Loucy (cell line): ENCODE results near the gene CDH13.

Experiments used
- CTCF ChIP-seq: fragments of 200-600 bp; sonication (generic); conservative IDR thresholded peaks from 2 replicates; pipeline ENCODE4 v1.5.1; 2014; ENCODE audit warnings: mild to moderate bottlenecking, antibody characterized with exemption, low read length
- EZH2phosphoT487 ChIP-seq: fragments of 200-600 bp; IDR thresholded peaks from 2 replicates; pipeline ENCODE4 v1.6.1; 2018; ENCODE audit warnings: antibody characterized with exemption, mild to moderate bottlenecking, moderate library complexity, borderline replicate concordance

DNA sequence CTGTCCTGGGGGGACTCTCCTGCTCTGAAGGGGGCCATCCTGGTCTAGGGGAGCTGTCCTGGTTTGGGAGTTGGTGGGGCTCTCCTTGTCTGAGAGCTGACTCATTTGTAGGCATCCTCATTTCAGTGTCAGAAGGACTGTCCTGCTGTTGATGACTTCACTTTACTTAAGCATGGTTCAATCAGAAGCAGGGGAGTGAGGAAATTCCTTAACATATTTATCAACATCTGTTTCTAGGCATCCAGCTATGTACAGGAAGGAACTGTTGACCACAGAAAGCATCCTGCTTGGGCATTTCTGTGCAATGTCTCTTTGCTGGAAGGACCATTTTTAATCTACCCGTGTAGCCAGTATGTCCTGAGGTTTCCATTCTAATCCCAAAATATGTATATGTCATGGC is 678.3 kb downstream of the CDH13 start:
- no peak for TF ChIP-seq CTCF
- TF ChIP-seq EZH2phosphoT487: no peak
